A549 (cell line): ENCODE results near the gene FAM199X. TPM values are rescaled to one million over a fixed set of nuclear protein-coding genes. Genes with fewer than 3 reads are reported as not detected.

Experiments used
- ATAC-seq, 2 experiments: fragments of 200-7000 bp in 1 of 2; fragments of >200 bp in 1 of 2; cut with Nextera tagmentation in 1 of 2; cut with Tn5 transposase in 1 of 2; 3 replicates each; pipeline versions ENCODE4 v1.8.0 to v1.9.1; 2018 to 2020; ENCODE audit warnings: mild to moderate bottlenecking in 1 of 2, moderate library complexity in 1 of 2
- CTCF ChIA-PET: fragments of 300-600 bp; sonication (Branson Sonifier 250); formaldehyde crosslinking; extraction: SDS; loops from one replicate; lab custom pipeline; 2021; ENCODE audit warnings: antibody characterized with exemption, inconsistent platforms; lab: Yijun Ruan, JAX
- POLR2A ChIA-PET: fragments of 350-600 bp; formaldehyde crosslinking; extraction: SDS; loops from one replicate; lab custom pipeline; 2021; ENCODE audit warnings: antibody characterized with exemption, inconsistent platforms; lab: Yijun Ruan, JAX
- DNase-seq, 2 experiments: peaks; one replicate each; pipeline versions ENCODE4 v3.0.0 to v3.0.0-alpha.2; 2011 to 2016; ENCODE audit warnings: low read depth in 1 of 2, low spot score in 1 of 2
- FAIRE-seq: peaks from 2 replicates; lab custom pipeline; 2011; peaks lifted over from hg19 to GRCh38; lab: Jason Lieb, UNC
- H3K27ac ChIP-seq, 2 experiments: fragments of >200 bp; sonication (Bioruptor Twin); formaldehyde crosslinking; 3 replicates each; pipeline ENCODE4 v1.5.1; 2016 to 2017
- H3K4me1 ChIP-seq: fragments of >200 bp; sonication (Bioruptor Twin); formaldehyde crosslinking; 3 replicates; pipeline ENCODE4 v1.6.1; 2016
- H3K4me2 ChIP-seq: fragments of >200 bp; sonication (Bioruptor Twin); formaldehyde crosslinking; 3 replicates; pipeline ENCODE4 v1.6.1; 2016
- H3K4me3 ChIP-seq: fragments of >200 bp; sonication (Bioruptor Twin); formaldehyde crosslinking; 3 replicates; pipeline ENCODE4 v1.5.1; 2016
- H3K9me3 ChIP-seq: fragments of >200 bp; sonication (Bioruptor Twin); formaldehyde crosslinking; 3 replicates; pipeline ENCODE4 v1.6.1; 2016
- BHLHE40 ChIP-seq: IDR thresholded peaks from 2 replicates; pipeline ENCODE4 v1.6.1; 2012; ENCODE audit warnings: low read depth, low read length, inconsistent platforms
- EHMT2 ChIP-seq: fragments of 200-600 bp; sonication (generic); IDR thresholded peaks from 2 replicates; pipeline ENCODE4 v1.6.1; 2016; ENCODE audit warnings: antibody characterized with exemption, low read depth, mild to moderate bottlenecking, moderate library complexity
- ESRRA ChIP-seq: fragments of 150-350 bp; IDR thresholded peaks from 2 replicates; pipeline ENCODE4 v1.6.1; 2014; ENCODE audit warnings: mild to moderate bottlenecking, low read length, borderline replicate concordance
- HES2 ChIP-seq: fragments of >200 bp; sonication (Bioruptor Twin); formaldehyde crosslinking; IDR thresholded peaks from 2 replicates; pipeline ENCODE4 v1.6.1; 2016
- JUN ChIP-seq, 2 experiments: fragments of >200 bp; sonication (Bioruptor Twin); formaldehyde crosslinking; IDR thresholded peaks; 2 replicates in 1 of 2; 3 replicates in 1 of 2; pipeline ENCODE4 v1.6.1; 2016 to 2017
- NFE2L2 ChIP-seq: fragments of 150-350 bp; conservative IDR thresholded peaks from 2 replicates; pipeline ENCODE4 v1.6.1; 2014; ENCODE audit warnings: low read length
- PHF8 ChIP-seq: fragments of 200-600 bp; sonication (generic); IDR thresholded peaks from 2 replicates; pipeline ENCODE4 v1.6.1; 2016; ENCODE audit warnings: low read depth, mild to moderate bottlenecking, antibody characterized with exemption, moderate library complexity, borderline replicate concordance
- POLR2A ChIP-seq: IDR thresholded peaks from 2 replicates; pipeline ENCODE4 v1.6.1; 2012; ENCODE audit warnings: mild to moderate bottlenecking, low read length
- REST ChIP-seq: fragments of 200-600 bp; sonication (generic); IDR thresholded peaks from 2 replicates; pipeline ENCODE4 v1.6.1; 2016; ENCODE audit warnings: antibody characterized with exemption, mild to moderate bottlenecking, moderate library complexity
- SMC3 ChIP-seq: fragments of >200 bp; sonication (Bioruptor Twin); formaldehyde crosslinking; IDR thresholded peaks from 3 replicates; pipeline ENCODE4 v1.6.1; 2018; ENCODE audit warnings: inconsistent platforms
- SREBF2 ChIP-seq: fragments of 450-650 bp; IDR thresholded peaks from 2 replicates; pipeline ENCODE4 v1.6.1; 2014; ENCODE audit warnings: mild to moderate bottlenecking, moderate library complexity
- ZFP36 ChIP-seq: fragments of 450-650 bp; IDR thresholded peaks from 2 replicates; pipeline ENCODE4 v1.6.1; 2014; ENCODE audit warnings: borderline replicate concordance; ENCODE audit not compliant: partially characterized antibody
- ZSCAN20 ChIP-seq: fragments of 250-450 bp; sonication (Bioruptor Pico); IDR thresholded peaks from 2 replicates; pipeline ENCODE4 v1.8.0; 2022; ENCODE audit warnings: mild to moderate bottlenecking, moderate library complexity
- WGBS: methylation state at CpG from one replicate; pipeline ENCODE4 v1.1.6; 2017; ENCODE audit errors: missing lambda C conversion rate; 5-methylcytosine and 5-hydroxymethylcytosine counted together
- polyA minus RNA-seq: library from RNA; depleted of rRNA, polyadenylated mRNA; stranded (reverse); fragments of >200 nt; gene quantifications from 2 replicates; pipeline ENCODE4 v1.2.3, GENCODE V29; 2011; rRNA and poly(A)+ RNA removed
- polyA plus RNA-seq, 4 experiments: library from polyadenylated mRNA; depleted of rRNA in 3 of 4; stranded (reverse); fragments of >200 nt; fragmentation: RNase III in 1 of 4; extraction: RNeasy Plus Mini Kit Qiagen cat#74134 plus additional on column Dnase treatment in 1 of 4; gene quantifications; 2 replicates in 3 of 4; 3 replicates in 1 of 4; pipeline ENCODE4 v1.2.3, GENCODE V29; 2011 to 2017
- TF ChIP-seq, protein P1 (sequence below): fragments of >200 bp; sonication (Bioruptor Twin); formaldehyde crosslinking; IDR thresholded peaks from 3 replicates; pipeline ENCODE4 v1.6.1; 2016
- TF ChIP-seq, protein P2 (sequence below): fragments of >200 bp; sonication (Bioruptor Twin); formaldehyde crosslinking; IDR thresholded peaks from 3 replicates; pipeline ENCODE4 v1.5.1; 2016
- TF ChIP-seq, protein P3 (sequence below): IDR thresholded peaks from 2 replicates; pipeline ENCODE4 v1.6.1; 2012

FAM199X gene
- polyA plus RNA-seq (2011; rRNA removed), result 16.6 and 20.1 TPM in 2 replicates
- polyA plus RNA-seq (2012; cell fraction: cytosol; rRNA removed), result 2.7 and 3.6 TPM in 2 replicates
- 1.6 and 3.0 TPM in 2 replicates for polyA plus RNA-seq (2012; cell fraction: nucleus; rRNA removed)
- 24.2 to 26.4 TPM (median 25.8 TPM) in 3 replicates for polyA plus RNA-seq (2017; fragmentation: RNase III; extraction: RNeasy Plus Mini Kit Qiagen cat#74134 plus additional on column Dnase treatment)
- 9.4 and 11.1 TPM in 2 replicates for polyA minus RNA-seq

- no peaks in the 10 kb centered on the region for H3K9me3 ChIP-seq
- peak; percentile 76 to 92 for DNase-seq
- H3K4me3 ChIP-seq, result peak within 1 kb of the TSS; percentile 84
- ChIA-PET CTCF (interaction anchor here (0.7 to 1.9 kb wide), 9 partner anchors 9 to 30 kb away, joined by 3 to 8 read pairs (median 3); partner anchors contain the start of gene SLC25A53), POLR2A (interaction anchor here (2.7 kb wide), 1 partner anchor 9 kb away, joined by 51 read pairs; the partner anchor contains the start of gene SLC25A53)
- under 1% methylated on average over 14 of the region's 71 CpGs for WGBS
- FAIRE-seq, result no peak
- TF ChIP-seq HES2 (no peak), PHF8 (peak; percentile 88; the same call in 1 of the 2 replicates), SREBF2 (no peak), ZFP36 (peak; percentile 34), JUN (IDR thresholded peaks at IDR 0.05) (peak; percentile 49 to 70; a peak in 2 of 5 replicates), ZSCAN20 (CRISPR knock-in tag) (no peak), NFE2L2 (no peak), BHLHE40 (no peak), EHMT2 (no peak), SMC3 (0 out of 3 replicates have a peak, but pooled peaks have one; percentile 5), ESRRA (peak; percentile 12; the same call in 1 of the 2 replicates), POLR2A (peak; percentile 72), REST (peak; percentile 61)
- TF ChIP-seq, protein P1, sequence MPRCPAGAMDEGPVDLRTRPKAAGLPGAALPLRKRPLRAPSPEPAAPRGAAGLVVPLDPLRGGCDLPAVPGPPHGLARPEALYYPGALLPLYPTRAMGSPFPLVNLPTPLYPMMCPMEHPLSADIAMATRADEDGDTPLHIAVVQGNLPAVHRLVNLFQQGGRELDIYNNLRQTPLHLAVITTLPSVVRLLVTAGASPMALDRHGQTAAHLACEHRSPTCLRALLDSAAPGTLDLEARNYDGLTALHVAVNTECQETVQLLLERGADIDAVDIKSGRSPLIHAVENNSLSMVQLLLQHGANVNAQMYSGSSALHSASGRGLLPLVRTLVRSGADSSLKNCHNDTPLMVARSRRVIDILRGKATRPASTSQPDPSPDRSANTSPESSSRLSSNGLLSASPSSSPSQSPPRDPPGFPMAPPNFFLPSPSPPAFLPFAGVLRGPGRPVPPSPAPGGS, result peak; percentile 60; the same call in 1 of the 3 replicates
- TF ChIP-seq, protein P2, sequence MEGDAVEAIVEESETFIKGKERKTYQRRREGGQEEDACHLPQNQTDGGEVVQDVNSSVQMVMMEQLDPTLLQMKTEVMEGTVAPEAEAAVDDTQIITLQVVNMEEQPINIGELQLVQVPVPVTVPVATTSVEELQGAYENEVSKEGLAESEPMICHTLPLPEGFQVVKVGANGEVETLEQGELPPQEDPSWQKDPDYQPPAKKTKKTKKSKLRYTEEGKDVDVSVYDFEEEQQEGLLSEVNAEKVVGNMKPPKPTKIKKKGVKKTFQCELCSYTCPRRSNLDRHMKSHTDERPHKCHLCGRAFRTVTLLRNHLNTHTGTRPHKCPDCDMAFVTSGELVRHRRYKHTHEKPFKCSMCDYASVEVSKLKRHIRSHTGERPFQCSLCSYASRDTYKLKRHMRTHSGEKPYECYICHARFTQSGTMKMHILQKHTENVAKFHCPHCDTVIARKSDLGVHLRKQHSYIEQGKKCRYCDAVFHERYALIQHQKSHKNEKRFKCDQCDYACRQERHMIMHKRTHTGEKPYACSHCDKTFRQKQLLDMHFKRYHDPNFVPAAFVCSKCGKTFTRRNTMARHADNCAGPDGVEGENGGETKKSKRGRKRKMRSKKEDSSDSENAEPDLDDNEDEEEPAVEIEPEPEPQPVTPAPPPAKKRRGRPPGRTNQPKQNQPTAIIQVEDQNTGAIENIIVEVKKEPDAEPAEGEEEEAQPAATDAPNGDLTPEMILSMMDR, result peak; percentile 51
- TF ChIP-seq, protein P3, sequence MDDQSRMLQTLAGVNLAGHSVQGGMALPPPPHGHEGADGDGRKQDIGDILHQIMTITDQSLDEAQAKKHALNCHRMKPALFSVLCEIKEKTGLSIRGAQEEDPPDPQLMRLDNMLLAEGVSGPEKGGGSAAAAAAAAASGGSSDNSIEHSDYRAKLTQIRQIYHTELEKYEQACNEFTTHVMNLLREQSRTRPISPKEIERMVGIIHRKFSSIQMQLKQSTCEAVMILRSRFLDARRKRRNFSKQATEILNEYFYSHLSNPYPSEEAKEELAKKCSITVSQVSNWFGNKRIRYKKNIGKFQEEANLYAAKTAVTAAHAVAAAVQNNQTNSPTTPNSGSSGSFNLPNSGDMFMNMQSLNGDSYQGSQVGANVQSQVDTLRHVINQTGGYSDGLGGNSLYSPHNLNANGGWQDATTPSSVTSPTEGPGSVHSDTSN, result peak; percentile 32; the same call in 1 of the 2 replicates
- peak; percentile 97 to 98 for ATAC-seq
- H3K27ac ChIP-seq, result peak within 1 kb of the TSS; percentile 84 to 98
- H3K4me1 ChIP-seq, result peaks cover 25% of the 10 kb centered on the region; the same call in 2 of the 3 replicates
- H3K4me2 ChIP-seq, result peak within 1 kb of the TSS; percentile 78
Observed at GRCh38 chrX:104165894-104166734, at the start of gene FAM199X. Gene FAM199X, plus strand, starts transcription at chrX:104166453. Its CDS starts 333 bp downstream, at chrX:104166786.
